Astrocyte of the spinal cord (primary cell): ENCODE data around the gene SHISA6.

ENCODE experiments used
- DNase-seq: peaks from one replicate; pipeline ENCODE4 v3.0.0; 2011; ENCODE audit warnings: low read depth, low spot score
- H3K4me3 ChIP-seq: 2 replicates; pipeline ENCODE4 v1.5.1; 2011; ENCODE audit warnings: low read depth, mild to moderate bottlenecking, low read length, moderate library complexity
- CTCF ChIP-seq: IDR thresholded peaks from 2 replicates; pipeline ENCODE4 v1.5.1; 2012; ENCODE audit warnings: low read depth, mild to moderate bottlenecking, low read length, inconsistent platforms
- in situ Hi-C: cut with HindIII; loops from 2 replicates; pipeline ENCODE4 v1.10.0; 2017; ENCODE audit warnings: low sequenced_read_pairs

Gene SHISA6

GRCh38 chr17:11446316-11446715, 205.3 kb downstream of the SHISA6 start:
- DNase-seq = no peak
- no peak for TF ChIP-seq CTCF
- no peak overlapping the region for H3K4me3 ChIP-seq
- in situ Hi-C loops = no loop called here

- in situ Hi-C loops = no loop called here
- no peak for TF ChIP-seq CTCF
- H3K4me3 ChIP-seq = no peak overlapping the region
- no peak for DNase-seq
Observed at GRCh38 chr17:11454096-11454495, 213.1 kb downstream of the SHISA6 start.

DNA sequence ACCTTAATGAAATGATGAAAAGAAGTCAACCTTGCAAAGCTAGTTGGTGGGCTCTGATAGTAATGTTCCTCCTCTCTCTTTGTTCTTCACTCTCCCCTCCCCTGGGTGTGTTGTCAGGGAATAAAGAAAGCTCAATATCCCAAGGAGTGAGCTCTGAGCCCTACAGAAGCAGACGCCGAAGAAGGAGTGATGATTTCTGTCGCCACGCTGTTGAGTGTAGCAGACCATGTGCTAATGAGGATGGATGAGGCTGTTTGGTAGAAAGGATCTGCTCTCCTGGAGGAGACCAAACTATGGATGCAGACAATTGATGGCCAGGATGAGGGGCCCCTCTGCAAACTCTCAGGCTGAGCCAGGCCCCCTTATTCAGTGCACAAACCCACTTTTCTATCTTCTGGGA, 217.3 kb downstream of the SHISA6 start:
- no peak for TF ChIP-seq CTCF
- H3K4me3 ChIP-seq = no peak overlapping the region
- in situ Hi-C loops = no loop called here
- no peak for DNase-seq

- in situ Hi-C loops = no loop called here
- no peak for TF ChIP-seq CTCF
- DNase-seq = no peak
- no peak overlapping the region for H3K4me3 ChIP-seq
Observed at GRCh38 chr17:11459861-11460331, 218.9 kb downstream of the SHISA6 start.

GRCh38 chr17:11461993-11462548, 221.1 kb downstream of the SHISA6 start:
- no peak for DNase-seq
- H3K4me3 ChIP-seq = no peak overlapping the region
- in situ Hi-C loops = no loop called here
- TF ChIP-seq CTCF = no peak

- no peak overlapping the region for H3K4me3 ChIP-seq
- DNase-seq = no peak
- in situ Hi-C loops = no loop called here
- no peak for TF ChIP-seq CTCF
Observed at GRCh38 chr17:11467639-11468038, 226.6 kb downstream of the SHISA6 start.
